Brain microvascular endothelial cell (primary cell): ENCODE data around the gene DSE.
A peak's percentile ranks its signal among the peaks of the same experiment; 100 is the strongest.
"Not testable (repeated sequence)": the region's sequence is repeated elsewhere in the genome, so short reads cannot be mapped to it uniquely, and the experiment has no call there.

ENCODE experiments used
- DNase-seq: peaks from one replicate; pipeline ENCODE4 v3.0.0-alpha.2; 2020
- H3K27ac ChIP-seq: fragments of 250-450 bp; sonication (Bioruptor Pico); 2 replicates; pipeline ENCODE4 v1.5.1; 2020; ENCODE audit warnings: mild to moderate bottlenecking, moderate library complexity
- H3K27me3 ChIP-seq: fragments of 250-450 bp; sonication (Bioruptor Pico); replicated peaks from 2 replicates; pipeline ENCODE4 v1.5.1; 2020; ENCODE audit warnings: mild to moderate bottlenecking
- H3K36me3 ChIP-seq: fragments of 250-450 bp; sonication (Bioruptor Pico); replicated peaks from 2 replicates; pipeline ENCODE4 v1.5.1; 2020; ENCODE audit warnings: mild to moderate bottlenecking
- H3K4me3 ChIP-seq: 2 replicates; pipeline ENCODE4 v1.5.1; 2011; ENCODE audit warnings: low read depth, mild to moderate bottlenecking, control low read depth, low read length, moderate library complexity
- CTCF ChIP-seq: IDR thresholded peaks from 2 replicates; pipeline ENCODE4 v1.5.1; 2011; ENCODE audit warnings: low read depth, mild to moderate bottlenecking, moderate library complexity, low read length, control low read depth, inconsistent platforms; ENCODE audit errors: missing control alignments
- in situ Hi-C: cut with HindIII; loops from 2 replicates; pipeline ENCODE4 v1.10.0; 2017; ENCODE audit warnings: low sequenced_read_pairs, low pct_ligation_motif_present

The DSE gene

DNA sequence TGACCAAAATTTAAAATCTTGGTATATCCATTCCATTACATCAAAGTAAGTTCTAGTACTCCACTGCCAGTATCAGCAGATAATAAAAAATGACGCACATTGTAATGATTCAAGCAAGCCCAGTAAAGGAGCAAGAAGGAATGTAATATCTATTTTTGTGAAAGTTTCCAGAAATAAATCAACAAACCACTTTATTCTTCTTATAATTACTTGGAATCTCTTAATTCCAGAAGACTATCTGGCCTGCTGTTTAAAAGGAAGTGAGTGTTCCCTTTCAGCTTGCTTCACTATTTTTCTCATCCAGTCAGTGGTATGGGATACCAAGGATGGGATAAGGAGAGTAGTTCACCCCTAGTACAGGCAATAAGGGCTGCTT, 42.2 kb upstream of the DSE start:
- in situ Hi-C loops = no loop called here
- peak overlapping the region; percentile 55 for H3K27ac ChIP-seq
- H3K4me3 ChIP-seq = no peak overlapping the region
- H3K36me3 ChIP-seq = no peaks in the 10 kb centered on the region
- no peak for DNase-seq
- no peaks in the 10 kb centered on the region for H3K27me3 ChIP-seq
- no peak for TF ChIP-seq CTCF

DNA sequence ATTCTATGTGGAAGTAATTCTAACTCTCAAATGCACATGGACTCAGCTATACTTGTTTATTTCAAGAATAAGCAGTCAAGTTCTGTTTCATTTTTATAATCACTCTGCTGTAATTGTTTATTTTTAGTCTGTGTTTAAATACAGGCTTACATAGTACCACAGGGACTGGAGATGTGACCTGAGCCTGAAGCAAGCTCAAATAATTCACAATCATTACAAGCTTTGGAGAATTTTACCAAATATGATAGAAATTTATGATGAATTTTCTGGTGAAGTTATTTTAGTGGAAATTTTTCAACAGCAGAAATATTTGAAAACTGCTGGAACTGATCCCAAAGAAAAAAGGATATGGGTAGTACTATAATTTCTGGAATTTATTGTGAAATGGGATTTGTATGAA, 41.6 kb upstream of the DSE start:
- no peak for TF ChIP-seq CTCF
- Histone ChIP-seq H3K4me3 (no peak overlapping the region), H3K27me3 (no peaks in the 10 kb centered on the region), H3K36me3 (no peaks in the 10 kb centered on the region), H3K27ac (peak overlapping the region; percentile 55)
- in situ Hi-C loops = no loop called here
- no peak for DNase-seq

- H3K36me3 ChIP-seq = no peaks in the 10 kb centered on the region
- in situ Hi-C loops = no loop called here
- no peak overlapping the region for H3K4me3 ChIP-seq
- no peak for TF ChIP-seq CTCF
- H3K27ac ChIP-seq = no peak overlapping the region
- DNase-seq = no peak
- no peaks in the 10 kb centered on the region for H3K27me3 ChIP-seq
Observed at GRCh38 chr6:116330511-116330910, 40.2 kb upstream of the DSE start.

GRCh38 chr6:116332096-116332495, 38.7 kb upstream of the DSE start:
- TF ChIP-seq CTCF = no peak
- Histone ChIP-seq H3K36me3 (no peaks in the 10 kb centered on the region), H3K4me3 (no peak overlapping the region), H3K27ac (no peak overlapping the region), H3K27me3 (no peaks in the 10 kb centered on the region)
- DNase-seq = no peak
- in situ Hi-C loops = no loop called here

GRCh38 chr6:116334638-116335409, 35.9 kb upstream of the DSE start:
- H3K36me3 ChIP-seq, H3K27me3 ChIP-seq, in situ Hi-C loops, H3K27ac ChIP-seq, H3K4me3 ChIP-seq, DNase-seq: not testable (repeated sequence)

DNA sequence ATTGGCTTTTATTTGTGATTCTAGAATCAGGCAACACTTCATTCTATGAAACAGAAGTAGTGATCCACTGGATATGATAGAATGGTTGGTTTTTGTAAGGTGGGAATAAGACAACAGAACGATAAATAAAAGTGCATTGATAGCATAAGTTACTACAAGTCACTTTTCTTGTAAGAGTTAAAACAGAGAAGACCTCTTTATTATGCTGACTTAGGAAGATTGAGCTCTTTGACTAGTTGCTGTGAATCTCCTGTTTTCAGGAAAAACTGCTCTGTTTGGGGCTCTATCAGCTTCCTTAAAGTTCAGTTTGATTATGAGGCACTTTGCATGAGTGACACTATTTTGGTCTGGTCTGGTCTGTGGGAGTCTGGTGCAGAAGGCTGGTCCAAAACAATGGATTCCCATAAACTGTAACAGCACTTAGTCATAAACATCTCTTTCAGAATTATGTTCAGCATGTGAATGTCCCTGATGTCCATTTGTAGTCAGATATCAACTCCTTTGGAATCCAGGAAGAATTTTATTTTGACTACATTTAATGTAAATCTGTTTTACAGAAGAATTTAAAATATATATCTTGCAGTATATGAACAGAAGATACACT, 35.0 kb upstream of the DSE start:
- DNase-seq = no peak
- H3K36me3 ChIP-seq = no peaks in the 10 kb centered on the region
- no peak overlapping the region for H3K4me3 ChIP-seq
- TF ChIP-seq CTCF = no peak
- no peak overlapping the region for H3K27ac ChIP-seq
- in situ Hi-C loops = no loop called here
- no peaks in the 10 kb centered on the region for H3K27me3 ChIP-seq
